ENCODE data around the gene APOBEC3B. TPM values are rescaled to one million over a fixed set of nuclear protein-coding genes. Genes with fewer than 3 reads are reported as not detected.
"Not testable (repeated sequence)": the region's sequence is repeated elsewhere in the genome, so short reads cannot be mapped to it uniquely, and the experiment has no call there.

APOBEC3B gene
- polyA plus RNA-seq, 6 donors from 2014 or later, result 0.44 to 1.5 (median 0.56) TPM; not detected in 1

DNA sequence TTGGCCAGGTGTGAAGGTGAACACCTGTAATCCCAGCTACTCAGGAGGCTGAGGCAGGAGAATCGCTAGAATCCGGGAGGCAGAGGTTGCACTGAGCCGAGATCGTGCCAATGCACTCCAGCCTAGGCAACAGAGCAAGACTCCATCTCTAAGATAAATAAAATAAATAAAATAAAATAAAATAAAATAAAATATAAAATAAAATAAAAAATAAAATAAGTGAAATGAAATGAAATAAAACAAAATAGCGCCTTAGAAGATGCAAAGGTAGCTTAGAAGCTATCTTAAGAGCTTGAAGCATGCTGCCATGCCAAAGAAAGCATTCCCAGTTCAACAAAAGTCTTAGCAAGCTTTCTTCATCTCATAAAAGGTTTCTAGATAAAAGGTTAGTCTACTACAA lies 25.0 kb downstream of the APOBEC3B start:
- Mint-ChIP-seq H3K4me3 (no peak overlapping the region), H3K27ac (no peak overlapping the region)

DNA sequence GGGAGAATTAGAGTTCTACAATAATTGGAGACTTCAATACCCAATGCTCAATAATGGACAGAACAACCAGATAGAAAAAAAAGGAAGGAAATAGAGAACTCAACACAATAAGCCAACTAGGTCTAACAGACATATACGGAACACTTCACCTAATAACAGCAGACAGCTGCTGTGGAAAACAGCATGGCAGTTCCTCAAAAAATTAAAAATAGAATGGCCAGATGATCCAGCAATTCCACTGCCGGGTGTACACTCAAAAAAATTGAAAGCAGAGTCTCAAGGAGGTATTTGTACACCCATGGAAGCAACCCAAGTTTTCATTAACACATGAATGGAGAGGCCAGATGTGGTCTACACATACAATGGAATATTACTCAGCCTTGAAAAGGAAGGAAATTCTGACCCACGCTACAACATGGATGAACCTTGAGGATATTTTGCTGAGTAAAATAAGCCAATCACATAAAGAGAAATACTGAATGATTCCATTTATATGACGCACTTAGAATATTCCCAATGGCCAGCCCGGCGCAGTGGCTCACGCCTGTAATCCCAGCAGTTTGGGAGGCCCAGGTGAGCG lies 26.2 kb downstream of the APOBEC3B start:
- not testable (repeated sequence) for H3K27me3 Mint-ChIP-seq; DNase-seq; H3K36me3 Mint-ChIP-seq; ATAC-seq (ENCODE audit: low read depth in 2 of 2); H3K9me3 Mint-ChIP-seq
- Mint-ChIP-seq H3K4me1 (peaks cover 29 to 37% (median 36%) of the 10 kb centered on the region in 3 donors), H3K27ac (peak overlapping the region in 2 of 6 donors; percentile 74 to 87), H3K4me3 (peak overlapping the region in 1 of 8 donors; percentile 63)

More for the DNA sequence above, 25.0 kb downstream of the APOBEC3B start:
- no peaks in the 10 kb centered on the region for H3K27me3 Mint-ChIP-seq
- DNase-seq (no peak), ATAC-seq (ENCODE audit: low read depth in 2 of 2) (no peak)
- no peaks in the 10 kb centered on the region for H3K36me3 Mint-ChIP-seq
- H3K4me1 Mint-ChIP-seq, result peaks cover 24 to 35% (median 33%) of the 10 kb centered on the region in 3 donors
- no peaks in the 10 kb centered on the region for H3K9me3 Mint-ChIP-seq

DNA sequence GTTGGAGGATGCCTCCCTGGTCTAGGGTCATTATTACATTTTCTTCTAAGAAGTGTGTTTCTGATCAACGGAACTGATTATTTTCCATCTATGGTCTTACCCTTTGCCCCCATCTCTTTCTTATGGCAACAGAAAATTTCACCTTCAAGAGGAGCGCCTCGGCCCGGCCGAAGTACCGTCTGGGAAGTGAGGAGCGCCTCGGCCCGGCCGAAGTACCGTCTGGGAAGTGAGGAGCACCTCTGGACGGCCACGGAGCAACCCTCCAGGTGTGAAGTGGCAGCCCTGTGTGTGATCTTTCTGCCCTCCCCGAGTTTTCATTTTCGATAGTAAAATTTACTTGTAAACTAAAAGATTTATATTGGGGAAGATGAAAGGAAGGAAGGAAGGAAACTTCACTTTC lies 28.8 kb downstream of the APOBEC3B start:
- DNase-seq (no peak), ATAC-seq (ENCODE audit: low read depth in 2 of 2) (no peak)
- H3K36me3 Mint-ChIP-seq, result no peaks in the 10 kb centered on the region
- H3K4me1 Mint-ChIP-seq, result peaks cover 36 to 57% (median 56%) of the 10 kb centered on the region in 3 donors
- no peaks in the 10 kb centered on the region for H3K9me3 Mint-ChIP-seq
- peak overlapping the region in 2 of 8 donors; percentile 7 to 92 for H3K4me3 Mint-ChIP-seq
- H3K27me3 Mint-ChIP-seq, result no peaks in the 10 kb centered on the region
- peak overlapping the region in 3 of 6 donors; percentile 21 to 96 (median 94) for H3K27ac Mint-ChIP-seq

DNA sequence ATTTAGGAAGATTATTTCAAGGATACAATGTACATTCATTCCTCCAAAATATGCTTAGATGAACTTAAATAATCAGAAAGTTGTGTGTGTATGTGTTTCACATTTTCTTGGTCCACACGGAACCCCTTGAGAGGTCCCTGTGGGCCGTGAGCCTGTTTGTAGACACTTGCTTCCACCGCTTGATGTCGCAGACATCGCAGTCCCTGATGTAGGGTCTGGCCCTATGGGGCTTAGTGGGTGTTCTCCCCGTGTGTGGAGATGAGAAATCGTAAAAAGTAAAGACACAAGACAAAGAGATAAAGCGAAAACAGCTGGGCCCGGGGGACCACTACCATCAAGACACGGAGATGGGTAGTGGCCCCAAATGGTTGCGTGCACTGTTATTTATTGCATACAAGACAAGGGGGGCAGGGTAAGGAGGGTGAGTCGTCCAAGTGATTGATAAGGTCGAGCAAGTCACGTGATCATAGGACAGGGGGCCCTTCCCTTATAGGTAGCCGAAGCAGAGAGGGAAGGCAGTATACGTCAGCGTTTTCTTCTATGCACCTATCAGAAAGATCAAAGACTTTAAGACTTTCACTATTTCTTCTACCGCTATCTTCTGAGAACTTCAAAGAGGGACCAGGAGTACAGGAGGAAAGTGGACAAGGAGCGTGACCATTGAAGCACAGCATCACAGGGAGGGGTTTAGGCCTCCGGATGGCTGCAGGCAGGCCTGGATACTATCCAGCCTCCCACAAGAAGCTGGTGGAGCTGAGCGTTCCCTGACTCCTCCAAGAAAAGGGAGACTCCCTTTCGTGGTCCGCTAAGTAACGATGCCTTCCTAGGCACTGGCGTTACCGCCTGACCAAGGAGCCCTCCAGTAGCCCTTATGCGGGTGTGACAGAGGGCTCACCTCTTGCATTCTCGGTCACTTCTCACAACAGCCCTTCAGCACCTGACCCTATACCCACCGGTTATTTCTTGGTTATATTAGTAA lies 30.7 kb downstream of the APOBEC3B start:
- ATAC-seq (ENCODE audit: low read depth in 2 of 2), result no peak
- Mint-ChIP-seq H3K4me1 (peaks cover 41 to 70% (median 60%) of the 10 kb centered on the region in 3 donors), H3K9me3 (no peaks in the 10 kb centered on the region), H3K27ac (peak overlapping the region; percentile 90 to 96 (median 94)), H3K27me3 (no peaks in the 10 kb centered on the region), H3K36me3 (no peaks in the 10 kb centered on the region), H3K4me3 (peak overlapping the region; percentile 32 to 99 (median 82))
- DNase-seq, result no peak

DNA sequence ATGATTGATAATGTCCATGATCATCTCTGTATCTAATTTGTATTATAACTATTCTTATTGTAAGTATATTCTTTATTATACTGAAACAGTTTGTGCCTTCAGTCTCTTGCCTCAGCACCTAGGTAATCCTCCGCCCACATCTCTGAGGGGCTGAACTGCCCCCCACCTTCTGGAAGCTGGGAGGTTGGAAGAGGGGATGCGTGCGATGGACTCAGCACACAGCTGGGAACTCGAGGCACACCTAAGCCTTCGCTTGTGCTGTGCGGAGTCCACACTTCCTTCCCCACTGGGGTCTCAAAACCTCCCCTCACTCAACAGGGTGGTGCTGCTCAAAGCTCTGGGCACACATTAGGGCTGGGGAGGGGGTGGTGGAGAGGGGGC lies 31.4 kb downstream of the APOBEC3B start:
- H3K36me3 Mint-ChIP-seq, DNase-seq, H3K27me3 Mint-ChIP-seq, H3K9me3 Mint-ChIP-seq: not testable (repeated sequence)
- H3K27ac Mint-ChIP-seq, result peak overlapping the region; percentile 80 to 98 (median 96)
- peak overlapping the region; percentile 91 to 100 (median 99) for H3K4me3 Mint-ChIP-seq
- ATAC-seq (ENCODE audit: low read depth in 2 of 2), result peak; percentile 28 to 32
- peaks cover 40 to 70% (median 58%) of the 10 kb centered on the region in 3 donors for H3K4me1 Mint-ChIP-seq

DNA sequence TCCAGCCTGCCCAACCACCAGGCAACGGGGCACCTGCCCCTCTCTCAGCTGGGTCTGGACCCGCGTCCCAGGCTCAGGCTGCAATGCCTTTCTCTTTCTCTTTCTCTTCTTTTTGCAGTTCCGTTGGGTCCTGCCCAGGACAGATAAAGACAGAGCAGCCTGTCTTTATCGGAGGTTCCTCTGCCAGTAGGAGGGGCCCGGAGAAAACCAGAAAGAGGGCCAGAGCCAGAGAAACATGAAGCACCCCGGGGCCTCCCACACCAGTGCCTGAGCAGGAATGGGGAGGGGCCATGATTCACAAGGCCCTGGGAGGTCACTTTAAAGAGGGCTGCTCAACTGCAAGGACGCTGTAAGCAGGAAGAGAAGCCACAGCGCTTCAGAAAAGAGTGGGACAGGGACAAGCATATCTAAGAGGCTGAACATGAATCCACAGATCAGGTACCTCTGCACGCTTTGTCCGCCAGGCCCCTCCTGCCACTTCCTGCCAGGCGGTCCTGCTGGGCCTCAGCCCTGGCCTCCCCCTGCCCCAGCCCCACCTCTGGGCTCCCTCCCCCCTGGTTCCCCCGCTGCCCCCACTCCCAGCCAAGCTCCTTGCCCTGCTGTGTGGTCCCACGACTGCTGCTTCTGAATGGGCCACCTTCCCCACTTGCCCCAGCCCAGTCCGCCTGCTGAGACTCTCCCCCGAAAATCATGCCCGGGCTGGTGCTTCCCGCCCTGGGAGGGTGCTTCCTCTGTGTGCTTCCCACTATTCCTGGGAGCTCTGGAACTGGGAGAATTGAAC lies 32.0 kb downstream of the APOBEC3B start, which contains the start of gene APOBEC3C:
Gene APOBEC3C, plus strand, starts transcription at position 316 of the 781 bp plus-strand sequence. Its CDS starts 106 bp downstream, at position 422.
- peak within 1 kb of the TSS; percentile 91 to 100 (median 99) for H3K4me3 Mint-ChIP-seq
- peaks cover 41 to 73% (median 60%) of the 10 kb centered on the region in 3 donors for H3K4me1 Mint-ChIP-seq
- peaks cover 0 to 11% of the 10 kb centered on the region in 2 donors for H3K36me3 Mint-ChIP-seq
- no peaks in the 10 kb centered on the region for H3K27me3 Mint-ChIP-seq
- DNase-seq (peak; percentile 78), ATAC-seq (ENCODE audit: low read depth in 2 of 2) (peak; percentile 94 to 95)
- peak within 1 kb of the TSS; percentile 80 to 98 (median 96) for H3K27ac Mint-ChIP-seq
- no peaks in the 10 kb centered on the region for H3K9me3 Mint-ChIP-seq

DNA sequence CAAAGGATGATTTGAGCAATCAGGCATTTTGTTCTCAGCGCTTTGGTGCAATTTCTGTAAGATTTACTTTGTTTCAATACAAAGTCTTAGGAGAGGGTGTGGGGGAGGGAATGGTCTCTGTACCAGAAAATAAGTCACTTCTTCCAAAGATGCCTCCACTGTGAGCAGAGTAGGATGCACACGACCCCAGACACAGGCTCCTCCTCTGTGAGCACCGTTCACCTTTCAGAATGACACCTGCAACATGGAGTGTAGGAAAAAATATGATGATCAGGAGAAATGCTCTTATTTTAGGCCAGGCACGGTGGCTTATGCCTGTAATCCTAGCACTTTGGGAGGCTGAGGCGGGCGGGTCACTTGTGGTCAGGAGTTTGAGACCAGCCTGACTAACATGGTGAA lies 32.6 kb downstream of the APOBEC3B start:
- Mint-ChIP-seq H3K27ac (peak overlapping the region in 5 of 6 donors; percentile 80 to 98 (median 97)), H3K4me3 (peak overlapping the region; percentile 91 to 100 (median 99)), H3K36me3 (peaks cover 0 to 12% of the 10 kb centered on the region in 2 donors), H3K4me1 (peaks cover 41 to 79% (median 60%) of the 10 kb centered on the region in 3 donors)
- DNase-seq; H3K27me3 Mint-ChIP-seq; H3K9me3 Mint-ChIP-seq; ATAC-seq (ENCODE audit: low read depth in 2 of 2): not testable (repeated sequence)

DNA sequence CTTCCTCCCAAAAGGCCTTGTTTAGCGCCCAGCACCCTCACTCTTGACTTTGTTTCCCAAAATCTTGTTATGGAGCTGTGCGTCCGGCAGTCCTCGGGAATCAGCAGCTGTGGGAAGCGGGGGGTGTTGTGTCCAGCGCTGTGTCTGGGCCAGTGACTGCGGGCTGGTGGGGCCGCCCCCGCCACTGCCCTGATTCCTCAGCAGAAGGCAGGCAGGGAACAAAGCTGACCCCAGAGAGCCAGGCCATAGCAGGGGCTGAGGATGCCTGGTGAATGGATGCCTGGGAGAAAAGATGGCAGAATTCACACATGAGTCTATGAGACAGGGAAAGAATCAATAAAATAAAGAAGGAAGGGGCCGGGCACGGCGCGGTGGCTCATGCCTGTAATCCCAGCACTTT lies 34.4 kb downstream of the APOBEC3B start:
- no peak for ATAC-seq (ENCODE audit: low read depth in 2 of 2)
- Mint-ChIP-seq H3K9me3 (no peaks in the 10 kb centered on the region), H3K36me3 (peaks cover 0 to 12% of the 10 kb centered on the region in 2 donors), H3K4me1 (peaks cover 43 to 86% (median 62%) of the 10 kb centered on the region in 3 donors), H3K27me3 (no peaks in the 10 kb centered on the region), H3K4me3 (peak overlapping the region; percentile 33 to 96 (median 66)), H3K27ac (peak overlapping the region in 2 of 6 donors; percentile 68 to 86)
- DNase-seq, result no peak

DNA sequence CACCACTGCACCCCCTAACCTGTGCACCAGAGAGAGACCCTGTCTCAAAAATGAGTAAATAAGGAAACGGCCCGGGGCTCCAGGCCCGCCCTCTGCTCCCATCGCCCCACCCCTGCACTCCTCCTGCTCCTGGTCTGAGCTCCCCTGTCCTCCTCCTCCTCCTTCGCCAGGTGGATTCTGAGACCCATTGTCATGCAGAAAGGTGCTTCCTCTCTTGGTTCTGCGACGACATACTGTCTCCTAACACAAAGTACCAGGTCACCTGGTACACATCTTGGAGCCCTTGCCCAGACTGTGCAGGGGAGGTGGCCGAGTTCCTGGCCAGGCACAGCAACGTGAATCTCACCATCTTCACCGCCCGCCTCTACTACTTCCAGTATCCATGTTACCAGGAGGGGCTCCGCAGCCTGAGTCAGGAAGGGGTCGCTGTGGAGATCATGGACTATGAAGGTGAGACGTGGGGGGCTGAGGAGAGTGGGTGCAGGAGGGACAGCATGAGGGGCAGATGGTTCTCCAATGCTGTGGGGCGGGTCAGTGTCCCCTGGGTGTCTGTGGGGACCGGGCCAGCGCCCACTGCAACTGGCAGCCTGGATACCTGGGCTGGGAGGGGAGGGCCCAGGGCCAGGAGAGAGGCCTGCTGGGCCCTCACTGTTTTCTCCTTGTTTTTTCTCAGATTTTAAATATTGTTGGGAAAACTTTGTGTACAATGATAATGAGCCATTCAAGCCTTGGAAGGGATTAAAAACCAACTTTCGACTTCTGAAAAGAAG lies 35.6 kb downstream of the APOBEC3B start:
- Mint-ChIP-seq H3K4me3 (peak overlapping the region in 5 of 8 donors; percentile 31 to 96 (median 70)), H3K4me1 (peaks cover 42 to 86% (median 66%) of the 10 kb centered on the region in 3 donors), H3K27me3 (no peaks in the 10 kb centered on the region), H3K9me3 (no peaks in the 10 kb centered on the region), H3K36me3 (peaks cover 0 to 12% of the 10 kb centered on the region in 2 donors), H3K27ac (peak overlapping the region in 4 of 6 donors; percentile 67 to 91 (median 79))
- no peak for DNase-seq
- ATAC-seq (ENCODE audit: low read depth in 2 of 2), result no peak

DNA sequence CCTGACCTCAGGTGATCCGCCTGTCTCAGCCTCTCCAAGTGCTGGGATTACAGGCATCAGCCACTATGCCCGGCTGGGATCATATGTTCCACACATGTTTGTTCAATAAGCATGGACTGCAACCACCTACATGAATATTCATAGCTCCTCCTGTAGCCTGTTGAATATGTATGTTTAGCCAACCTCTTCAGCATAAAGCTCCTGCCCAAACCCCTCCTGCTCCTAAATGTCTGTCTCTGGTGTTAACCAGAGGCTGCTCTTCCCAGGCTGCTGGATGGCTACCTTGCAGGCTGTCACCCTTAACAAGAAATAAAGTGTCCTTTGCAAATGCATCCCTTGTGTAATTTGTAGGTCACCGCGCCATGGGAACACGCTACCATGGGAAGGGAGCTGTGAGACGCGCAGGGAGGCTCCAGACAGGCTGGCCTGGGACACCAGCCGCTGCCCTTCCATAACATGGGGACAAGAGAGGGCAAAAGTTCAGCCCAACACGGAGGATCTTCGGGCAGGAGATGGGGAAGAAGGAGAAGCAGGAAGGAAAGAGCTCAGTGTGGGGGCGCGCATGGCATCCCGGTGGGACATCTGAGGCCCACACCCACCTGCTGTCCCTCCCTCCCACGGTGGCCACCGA lies 38.0 kb downstream of the APOBEC3B start:
- ATAC-seq (ENCODE audit: low read depth in 2 of 2); DNase-seq; H3K27me3 Mint-ChIP-seq; H3K9me3 Mint-ChIP-seq: not testable (repeated sequence)
- H3K36me3 Mint-ChIP-seq, result peaks cover 0 to 12% of the 10 kb centered on the region in 2 donors
- H3K4me3 Mint-ChIP-seq, result peak overlapping the region; percentile 82 to 98 (median 96)
- H3K4me1 Mint-ChIP-seq, result peaks cover 40 to 85% (median 64%) of the 10 kb centered on the region in 3 donors
- H3K27ac Mint-ChIP-seq, result peak overlapping the region; percentile 72 to 97 (median 90)

DNA sequence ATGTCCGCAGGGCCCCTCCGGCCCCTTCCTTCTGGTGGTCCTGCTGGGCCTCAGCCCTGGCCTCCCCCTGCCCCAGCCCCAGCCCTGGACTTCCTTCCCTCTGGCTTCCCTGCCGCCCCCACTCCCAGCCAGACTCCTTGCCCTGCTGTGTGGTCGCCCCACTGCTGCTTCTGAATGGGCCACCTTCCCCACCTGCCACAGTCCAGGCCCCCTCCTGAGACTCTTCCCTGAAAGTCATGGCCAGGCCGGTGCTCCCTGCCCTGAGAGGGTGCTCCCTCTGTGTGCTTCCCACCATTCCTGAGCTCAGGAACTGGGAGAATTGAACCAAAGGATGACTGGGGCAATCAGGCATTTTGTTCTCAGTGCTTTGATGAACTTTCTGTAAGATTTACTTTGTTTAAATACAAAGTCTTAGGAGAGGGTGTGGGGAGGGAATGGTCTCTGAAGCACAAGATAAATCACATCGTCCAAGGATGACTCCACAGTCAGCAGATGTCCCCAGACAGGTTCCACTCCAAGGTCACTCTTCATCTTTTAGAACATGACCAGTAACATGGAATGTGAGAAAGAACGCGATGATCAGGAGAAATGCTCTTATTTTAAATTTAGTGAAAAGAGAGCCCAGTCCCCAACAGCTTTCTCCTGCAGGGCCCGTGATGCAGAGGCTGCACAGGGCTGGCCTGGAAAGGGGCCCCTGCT lies 39.6 kb downstream of the APOBEC3B start:
- ATAC-seq (ENCODE audit: low read depth in 2 of 2), result no peak
- peaks cover 49 to 88% (median 69%) of the 10 kb centered on the region in 3 donors for H3K4me1 Mint-ChIP-seq
- no peak for DNase-seq
- no peaks in the 10 kb centered on the region for H3K27me3 Mint-ChIP-seq
- H3K4me3 Mint-ChIP-seq, result peak overlapping the region; percentile 92 to 98 (median 96)
- peak overlapping the region; percentile 84 to 97 (median 94) for H3K27ac Mint-ChIP-seq
- H3K9me3 Mint-ChIP-seq, result no peaks in the 10 kb centered on the region
- H3K36me3 Mint-ChIP-seq, result peaks cover 0 to 21% of the 10 kb centered on the region in 2 donors
